Esophagus squamous epithelium (tissue), 5 donors: ENCODE measurements around the gene RIMBP2. TPM values are rescaled to one million over a fixed set of nuclear protein-coding genes. Genes with fewer than 3 reads are reported as not detected.

ENCODE experiments used
- DNase-seq: peaks from one replicate; lab custom pipeline; 2025; lab: John Stamatoyannopoulos, UW
- H3K27ac ChIP-seq, 4 donors: fragments of 200-600 bp; sonication (generic); one replicate each; pipeline ENCODE4 v1.5.1; 2016 to 2019; ENCODE audit warnings: mild to moderate bottlenecking in 1 of 4
- H3K27me3 ChIP-seq, 4 donors: fragments of 200-600 bp; sonication (generic); 1 replicate in 3 of 4; 2 replicates in 1 of 4; pipeline versions ENCODE4 v1.5.1 to v1.6.0; 2017 to 2021; ENCODE audit warnings: antibody characterized with exemption in 1 of 4
- H3K36me3 ChIP-seq, 3 donors: fragments of 200-600 bp; sonication (generic); one replicate each; pipeline ENCODE4 v1.5.1; 2016 to 2019
- H3K4me1 ChIP-seq, 3 donors: fragments of 200-600 bp; sonication (generic); one replicate each; pipeline ENCODE4 v1.5.1; 2017 to 2019
- H3K4me3 ChIP-seq, 4 donors: fragments of 200-600 bp; sonication (generic); 1 replicate in 3 of 4; 2 replicates in 1 of 4; pipeline ENCODE4 v1.5.1; 2016 to 2019; ENCODE audit warnings: mild to moderate bottlenecking in 2 of 4, moderate library complexity in 1 of 4
- H3K9me3 ChIP-seq, 3 donors: fragments of 200-600 bp; sonication (generic); one replicate each; pipeline ENCODE4 v1.5.1; 2016 to 2019
- CTCF ChIP-seq, 6 experiments: fragments of 450-650 bp in 4 of 6; fragments of 200-600 bp in 2 of 6; sonication (generic) in 2 of 6; IDR thresholded peaks; one replicate each; pipeline ENCODE4 v1.5.1; 2016 to 2019; ENCODE audit warnings: antibody characterized with exemption in 6 of 6, mild to moderate bottlenecking in 4 of 6, moderate library complexity in 4 of 6
- POLR2A ChIP-seq, 4 donors: fragments of 450-650 bp; IDR thresholded peaks; one replicate each; pipeline ENCODE4 v1.6.1; 2017; ENCODE audit warnings: antibody characterized with exemption in 4 of 4, mild to moderate bottlenecking in 4 of 4, moderate library complexity in 3 of 4
- WGBS, 2 donors: methylation state at CpG; one replicate each; pipeline ENCODE4 v1.1.5; 2018; 5-methylcytosine and 5-hydroxymethylcytosine counted together
- intact Hi-C: fragments of 100-400 bp; cut with DNase I; formaldehyde crosslinking; loops from one replicate; pipeline ENCODE4 v1.15.0; 2022
- total RNA-seq, 4 donors: library from RNA; depleted of rRNA; stranded (reverse); fragments of >200 nt; gene quantifications; one replicate each; pipeline ENCODE4 v1.1.0, GENCODE V29; 2016
- donor health status: DM: yes; HTN: yes; CAD: no.

The RIMBP2 gene
- total RNA-seq, 4 donors from 2014 or later, result 0.08 to 0.76 (median 0.46) TPM

- no peak for DNase-seq
- 47 to 61% methylated on average over 7 to 13 of the region's 14 CpGs for WGBS, 2 donors
- Histone ChIP-seq H3K9me3 (no peaks in the 10 kb centered on the region), H3K36me3 (no peaks in the 10 kb centered on the region), H3K27me3 (peaks cover 0 to 60% (median 0%) of the 10 kb centered on the region in 4 donors), H3K4me1 (no peaks in the 10 kb centered on the region), H3K27ac (no peak overlapping the region), H3K4me3 (no peak overlapping the region)
- no peak for TF ChIP-seq POLR2A (IDR thresholded peaks at IDR 0.05)
- TF ChIP-seq CTCF (IDR thresholded peaks at IDR 0.05), result no peak
- intact Hi-C loops, result no loop called here
Measured at GRCh38 chr12:130737731-130738130, 21.6 kb upstream of the RIMBP2 start.

GRCh38 chr12:130729344-130729743 is 13.2 kb upstream of the RIMBP2 start:
- Histone ChIP-seq H3K36me3 (no peaks in the 10 kb centered on the region), H3K4me1 (no peaks in the 10 kb centered on the region), H3K27ac (no peak overlapping the region), H3K27me3 (peaks cover 0 to 26% (median 0%) of the 10 kb centered on the region in 4 donors), H3K4me3 (no peak overlapping the region), H3K9me3 (peaks cover 0 to 7% (median 5%) of the 10 kb centered on the region in 3 donors)
- TF ChIP-seq CTCF (IDR thresholded peaks at IDR 0.05), result no peak
- TF ChIP-seq POLR2A (IDR thresholded peaks at IDR 0.05), result no peak
- no peak for DNase-seq
- 71 to 75% methylated on average over 1 to 4 of the region's 9 CpGs for WGBS, 2 donors
- intact Hi-C loops, result no loop called here

GRCh38 chr12:130728158-130729058 is 12.3 kb upstream of the RIMBP2 start:
- DNase-seq, result no peak
- H3K27ac ChIP-seq, result no peak overlapping the region
- no peaks in the 10 kb centered on the region for H3K36me3 ChIP-seq
- TF ChIP-seq CTCF (IDR thresholded peaks at IDR 0.05) (no peak), POLR2A (IDR thresholded peaks at IDR 0.05) (no peak)
- H3K4me3 ChIP-seq, result no peak overlapping the region
- peaks cover 0 to 10% (median 5%) of the 10 kb centered on the region in 3 donors for H3K9me3 ChIP-seq
- 86 to 90% methylated on average over 22 to 32 of the region's 32 CpGs for WGBS, 2 donors
- intact Hi-C loops, result no loop called here
- H3K4me1 ChIP-seq, result no peaks in the 10 kb centered on the region
- H3K27me3 ChIP-seq, result peaks cover 0 to 22% (median 0%) of the 10 kb centered on the region in 4 donors

GRCh38 chr12:130719263-130719859 is 3.3 kb upstream of the RIMBP2 start:
- 45 to 49% methylated on average over 8 of the region's 8 CpGs for WGBS, 2 donors
- no peak for TF ChIP-seq POLR2A (IDR thresholded peaks at IDR 0.05)
- TF ChIP-seq CTCF (IDR thresholded peaks at IDR 0.05), result no peak
- intact Hi-C loops, result no loop called here
- Histone ChIP-seq H3K4me3 (no peak overlapping the region), H3K27ac (no peak overlapping the region), H3K4me1 (peaks cover 4 to 27% (median 12%) of the 10 kb centered on the region in 3 donors), H3K27me3 (peaks cover 0 to 49% (median 2%) of the 10 kb centered on the region in 4 donors), H3K9me3 (peaks cover 0 to 15% (median 4%) of the 10 kb centered on the region in 3 donors), H3K36me3 (no peaks in the 10 kb centered on the region)
- DNase-seq, result no peak

- H3K36me3 ChIP-seq, result no peaks in the 10 kb centered on the region
- peaks cover 0 to 62% (median 2%) of the 10 kb centered on the region in 4 donors for H3K27me3 ChIP-seq
- peaks cover 0 to 10% (median 0%) of the 10 kb centered on the region in 3 donors for H3K9me3 ChIP-seq
- H3K4me1 ChIP-seq, result peaks cover 11 to 38% (median 20%) of the 10 kb centered on the region in 3 donors
- WGBS, 2 donors, result 73 to 98% methylated on average over 5 of the region's 5 CpGs
- DNase-seq, result no peak
- TF ChIP-seq POLR2A (IDR thresholded peaks at IDR 0.05), result no peak
- TF ChIP-seq CTCF (IDR thresholded peaks at IDR 0.05), result no peak
- no peak overlapping the region for H3K27ac ChIP-seq
- intact Hi-C loops, result no loop called here
- H3K4me3 ChIP-seq, result no peak overlapping the region
Measured at GRCh38 chr12:130717752-130718151, 1.7 kb upstream of the RIMBP2 start.
